Heart right ventricle (tissue), 16 donors: ENCODE data around the gene SNX11. TPM values are rescaled to one million over a fixed set of nuclear protein-coding genes. Genes with fewer than 3 reads are reported as not detected.

Experiments used
- ATAC-seq, 8 donors: fragments of 200-7000 bp; cut with Tn5 transposase; one replicate each; pipeline ENCODE4 v1.9.1; 2020; ENCODE audit warnings: mild to moderate bottlenecking in 8 of 8, moderate library complexity in 8 of 8, moderate number of reproducible peaks in 1 of 8
- DNase-seq, 2 donors: peaks; one replicate each; pipeline ENCODE4 v3.0.0-alpha.2; 2020
- H3K27ac ChIP-seq, 10 donors: fragments of 200-600 bp; sonication (generic) in 2 of 10; one replicate each; pipeline versions ENCODE4 v1.5.0 to v1.8.0; 2020 to 2022; ENCODE audit warnings: mild to moderate bottlenecking in 3 of 10
- H3K27me3 ChIP-seq, 7 donors: fragments of 200-600 bp; one replicate each; pipeline ENCODE4 v1.8.0; 2021 to 2022; ENCODE audit warnings: mild to moderate bottlenecking in 2 of 7
- H3K36me3 ChIP-seq, 9 donors: fragments of 200-600 bp; sonication (generic) in 1 of 9; one replicate each; pipeline versions ENCODE4 v1.5.0 to v1.8.0; 2020 to 2022; ENCODE audit warnings: mild to moderate bottlenecking in 2 of 9
- H3K4me1 ChIP-seq, 9 donors: fragments of 200-600 bp; sonication (generic) in 1 of 9; one replicate each; pipeline versions ENCODE4 v1.5.0 to v1.8.0; 2020 to 2022; ENCODE audit warnings: mild to moderate bottlenecking in 4 of 9
- H3K4me3 ChIP-seq, 10 donors: fragments of 200-600 bp; sonication (generic) in 2 of 10; one replicate each; pipeline versions ENCODE4 v1.5.0 to v1.8.0; 2020 to 2022; ENCODE audit warnings: mild to moderate bottlenecking in 7 of 10, moderate library complexity in 2 of 10
- H3K9me3 ChIP-seq, 11 donors: fragments of 200-600 bp in 10 of 11; sonication (generic) in 2 of 11; one replicate each; pipeline versions ENCODE4 v1.5.0 to v1.8.0; 2013 to 2022; ENCODE audit warnings: mild to moderate bottlenecking in 2 of 11, control low read depth in 1 of 11, moderate library complexity in 1 of 11
- CTCF ChIP-seq, 9 donors: fragments of 200-600 bp; sonication (generic) in 2 of 9; IDR thresholded peaks; one replicate each; pipeline versions ENCODE4 v1.5.0 to v1.8.0; 2021 to 2022; ENCODE audit warnings: antibody characterized with exemption in 9 of 9, mild to moderate bottlenecking in 5 of 9, moderate library complexity in 1 of 9
- WGBS, 2 donors: extraction: QIAGEN DNeasy Blood & Tissue Kit; methylation state at CpG; one replicate each; pipeline ENCODE4 v1.1.7; 2013; ENCODE audit warnings: inconsistent platforms in 1 of 2; 5-methylcytosine and 5-hydroxymethylcytosine counted together
- intact Hi-C, 10 donors: fragments of 100-400 bp; cut with DNase I; formaldehyde crosslinking; loops; one replicate each; pipeline versions ENCODE4 v1.11.1 to v1.14.2; 2022
- polyA plus RNA-seq, 2 donors: library from polyadenylated mRNA; stranded (reverse); fragments of 200-250 nt; gene quantifications; one replicate each; pipeline ENCODE4 v1.2.3, GENCODE V29; 2013
- total RNA-seq, 10 donors: library from RNA; stranded (reverse); fragmentation: NEBNext Ultra II Directional in 3 of 10; extraction: Animal tissue kit (Norgen Biotek cat#: 25700) in 3 of 10; gene quantifications; one replicate each; pipeline versions ENCODE4 v1.2.1 to v1.2.4, GENCODE V29; 2021 to 2023
- donor health status: Arrhythmogenic right ventricular cardiomyopathy.
- donor health status: ischemic (EF 13 %, LVEDD 7.1; RV severe dilation, severe dysfunction).
- donor health status: healthy with polysubstance abuse.
- donor health status: DM: no; HTN: yes; CAD: no.
- donor health status: DM: no; HTN: no; CAD: no.
- donor health status: ischemic (EF 25% LVEDD 6.9; RV normal size, moderate dysfunction).
- donor health status: ischemic (EF 25% LVEDD 5.7; RV mildly dilated, moderate dysfunction).
- donor health status: healthy.
- donor health status: DM: yes; HTN: yes; CAD: no.
- donor health status: Ischemic cardiomyopathy.
- donor health status: ischemic (EF 35%, LVEDD 5.7; RV mildly dilated, moderate dysfunction).
- donor health status: nonischemic (EF 11% LVEDD 7.7; RV severe dilation, severe dysfunction).
- donor health status: DM: yes; HTN: yes; CAD: no.
- donor health status: PGD.
- donor health status: ischemic (EF 29% LVEDD 5.4; RV normal size, mild dysfunction).
- donor health status: nonischemic (EF 23%, LVEDD 6.1; RV moderate dilation, normal function).

SNX11 gene
- total and polyA plus RNA-seq, 12 donors: 7.1 to 17.1 (median 12.3) TPM

DNA sequence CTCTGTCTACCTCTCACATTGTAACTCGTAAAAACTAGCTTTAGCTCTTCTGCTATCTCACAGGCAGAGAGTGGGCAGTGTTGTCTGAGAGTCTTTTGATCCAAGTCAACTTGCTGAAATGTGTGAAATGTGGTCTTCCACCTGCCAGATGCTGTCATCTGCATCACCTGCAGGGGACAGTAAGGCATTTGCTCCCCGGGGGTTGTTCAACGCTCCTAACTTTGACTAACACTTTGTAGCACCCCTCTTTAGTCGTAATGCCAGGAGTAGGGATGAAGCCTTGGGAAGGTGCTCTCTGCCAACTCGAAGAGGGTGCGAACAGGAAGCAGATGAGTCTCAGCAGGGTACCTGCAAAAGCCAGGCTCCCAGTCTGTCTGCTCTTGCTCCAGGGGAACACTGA, 36.1 kb downstream of the SNX11 start:
- DNase-seq: no peak
- Histone ChIP-seq H3K9me3 (no peaks in the 10 kb centered on the region), H3K27me3 (peaks cover 0 to 83% (median 54%) of the 10 kb centered on the region in 7 donors), H3K4me1 (peaks cover 0 to 15% (median 0%) of the 10 kb centered on the region in 9 donors), H3K27ac (no peak overlapping the region), H3K4me3 (no peak overlapping the region), H3K36me3 (no peaks in the 10 kb centered on the region)
- intact Hi-C loops: no loop called here
- no peak for TF ChIP-seq CTCF (IDR thresholded peaks at IDR 0.05)
- no peak for ATAC-seq
- WGBS, 2 donors: 14 to 25% methylated on average over 6 of the region's 6 CpGs

DNA sequence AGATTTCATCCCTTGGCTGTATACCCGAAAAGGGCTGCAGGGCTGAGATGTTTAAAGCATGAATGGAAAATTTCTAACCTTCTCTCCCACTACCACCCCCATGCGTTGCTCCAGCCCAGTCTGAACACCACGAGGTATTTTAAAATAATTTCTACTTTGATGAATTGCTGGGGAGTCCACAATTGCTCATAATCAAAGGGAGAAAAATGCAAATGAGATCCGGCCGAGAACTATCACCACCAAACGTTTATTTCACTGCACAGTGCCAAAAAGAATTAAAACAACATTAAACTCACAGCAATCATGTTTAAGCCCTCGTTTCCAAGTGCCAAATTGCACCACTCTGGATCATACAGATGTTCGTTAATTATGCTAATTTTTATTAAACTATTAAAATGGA, 36.7 kb downstream of the SNX11 start:
- H3K36me3 ChIP-seq: no peaks in the 10 kb centered on the region
- TF ChIP-seq CTCF (IDR thresholded peaks at IDR 0.05): no peak
- 59% methylated on average over 8 of the region's 8 CpGs for WGBS, 2 donors
- no peak for DNase-seq
- H3K9me3 ChIP-seq: no peaks in the 10 kb centered on the region
- H3K27ac ChIP-seq: no peak overlapping the region
- peaks cover 0 to 15% (median 0%) of the 10 kb centered on the region in 9 donors for H3K4me1 ChIP-seq
- peaks cover 1 to 85% (median 54%) of the 10 kb centered on the region in 7 donors for H3K27me3 ChIP-seq
- intact Hi-C loops: no loop called here
- ATAC-seq: no peak
- no peak overlapping the region for H3K4me3 ChIP-seq

GRCh38 chr17:48144976-48145798, 37.6 kb downstream of the SNX11 start:
- ATAC-seq (no peak), DNase-seq (no peak)
- Histone ChIP-seq H3K4me3 (no peak overlapping the region), H3K27ac (no peak overlapping the region), H3K9me3 (no peaks in the 10 kb centered on the region), H3K27me3 (peaks cover 5 to 93% (median 64%) of the 10 kb centered on the region in 7 donors), H3K4me1 (peaks cover 0 to 7% (median 0%) of the 10 kb centered on the region in 9 donors), H3K36me3 (no peaks in the 10 kb centered on the region)
- TF ChIP-seq CTCF (IDR thresholded peaks at IDR 0.05): no peak
- intact Hi-C loops: no loop called here
- 94 to 98% methylated on average over 3 of the region's 3 CpGs for WGBS, 2 donors

DNA sequence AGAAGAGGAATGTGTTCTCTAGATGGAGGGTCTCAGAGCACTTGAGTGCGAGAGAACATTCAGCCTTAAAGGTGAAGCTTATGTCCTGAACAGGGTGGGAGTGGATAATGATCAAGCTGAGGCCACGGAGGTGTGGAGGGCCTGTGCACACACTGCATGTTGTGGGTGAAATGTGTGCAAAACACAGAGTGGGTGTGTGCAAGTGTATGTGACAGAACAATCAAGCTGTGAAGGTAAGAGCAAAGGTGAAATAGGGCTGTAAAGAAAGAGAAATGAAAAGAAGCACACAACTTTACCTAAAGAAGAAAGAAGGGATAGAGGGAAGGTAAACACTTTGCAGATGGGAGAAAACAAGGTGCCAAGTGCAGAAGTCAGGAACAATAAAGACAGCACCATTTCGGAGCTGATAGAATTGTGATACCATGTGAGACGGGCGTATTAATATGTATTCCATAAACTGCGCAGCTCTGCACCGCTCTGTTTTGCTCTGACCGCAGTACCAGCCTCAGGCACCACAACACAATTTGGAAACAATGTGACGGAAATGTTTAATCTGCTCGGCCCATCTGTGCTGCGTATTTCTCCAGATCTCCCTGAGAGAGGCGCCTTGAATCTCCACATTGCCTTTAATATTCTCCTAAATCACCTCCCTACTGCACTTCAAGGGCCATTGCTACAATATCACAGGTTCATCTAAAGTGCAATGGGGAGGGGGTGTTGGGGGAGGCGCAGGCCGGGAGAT, 40.6 kb downstream of the SNX11 start:
- DNase-seq (no peak), ATAC-seq (no peak)
- 79% methylated on average over 14 of the region's 14 CpGs for WGBS, 2 donors
- H3K4me1 ChIP-seq: no peaks in the 10 kb centered on the region
- no peak overlapping the region for H3K4me3 ChIP-seq
- no peak for TF ChIP-seq CTCF (IDR thresholded peaks at IDR 0.05)
- H3K9me3 ChIP-seq: no peaks in the 10 kb centered on the region
- intact Hi-C loops: no loop called here
- H3K36me3 ChIP-seq: no peaks in the 10 kb centered on the region
- no peak overlapping the region for H3K27ac ChIP-seq
- peaks cover 5 to 96% (median 82%) of the 10 kb centered on the region in 7 donors for H3K27me3 ChIP-seq
